Measurements from ENCODE around the gene NDUFA8.

NDUFA8 gene

DNA sequence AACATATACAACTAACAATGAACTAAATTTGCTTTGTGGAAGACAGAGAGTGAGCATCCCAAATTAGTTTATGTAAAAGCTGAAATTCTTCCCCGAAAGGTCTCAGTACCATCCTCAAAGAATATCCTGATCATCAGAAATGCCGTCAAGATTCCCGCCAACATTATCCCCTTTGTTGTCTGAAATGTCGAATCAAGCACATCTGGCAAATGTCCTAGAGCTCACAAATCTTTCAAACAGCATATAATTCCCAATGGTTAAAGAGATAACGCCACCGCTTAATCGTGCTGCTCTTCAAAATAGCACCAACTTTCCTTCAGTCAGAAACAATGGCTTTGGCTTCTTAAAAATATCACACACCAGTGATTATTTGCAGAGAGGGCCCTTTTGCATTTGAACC lies 23.9 kb upstream of the NDUFA8 start:
- H3K27ac Mint-ChIP-seq, result no peak overlapping the region
- H3K4me1 Mint-ChIP-seq, result peaks cover 39% of the 10 kb centered on the region
- H3K4me3 Mint-ChIP-seq, result no peak overlapping the region
- no peak for DNase-seq
- no peaks in the 10 kb centered on the region for H3K9me3 Mint-ChIP-seq
- no peaks in the 10 kb centered on the region for H3K36me3 Mint-ChIP-seq (ENCODE audit: low read depth)
- TF ChIP-seq, protein P1, sequence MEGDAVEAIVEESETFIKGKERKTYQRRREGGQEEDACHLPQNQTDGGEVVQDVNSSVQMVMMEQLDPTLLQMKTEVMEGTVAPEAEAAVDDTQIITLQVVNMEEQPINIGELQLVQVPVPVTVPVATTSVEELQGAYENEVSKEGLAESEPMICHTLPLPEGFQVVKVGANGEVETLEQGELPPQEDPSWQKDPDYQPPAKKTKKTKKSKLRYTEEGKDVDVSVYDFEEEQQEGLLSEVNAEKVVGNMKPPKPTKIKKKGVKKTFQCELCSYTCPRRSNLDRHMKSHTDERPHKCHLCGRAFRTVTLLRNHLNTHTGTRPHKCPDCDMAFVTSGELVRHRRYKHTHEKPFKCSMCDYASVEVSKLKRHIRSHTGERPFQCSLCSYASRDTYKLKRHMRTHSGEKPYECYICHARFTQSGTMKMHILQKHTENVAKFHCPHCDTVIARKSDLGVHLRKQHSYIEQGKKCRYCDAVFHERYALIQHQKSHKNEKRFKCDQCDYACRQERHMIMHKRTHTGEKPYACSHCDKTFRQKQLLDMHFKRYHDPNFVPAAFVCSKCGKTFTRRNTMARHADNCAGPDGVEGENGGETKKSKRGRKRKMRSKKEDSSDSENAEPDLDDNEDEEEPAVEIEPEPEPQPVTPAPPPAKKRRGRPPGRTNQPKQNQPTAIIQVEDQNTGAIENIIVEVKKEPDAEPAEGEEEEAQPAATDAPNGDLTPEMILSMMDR (IDR thresholded peaks at IDR 0.05), result no peak
- H3K27me3 Mint-ChIP-seq (ENCODE audit: low read depth, poor library complexity), result peaks cover 14% of the 10 kb centered on the region

DNA sequence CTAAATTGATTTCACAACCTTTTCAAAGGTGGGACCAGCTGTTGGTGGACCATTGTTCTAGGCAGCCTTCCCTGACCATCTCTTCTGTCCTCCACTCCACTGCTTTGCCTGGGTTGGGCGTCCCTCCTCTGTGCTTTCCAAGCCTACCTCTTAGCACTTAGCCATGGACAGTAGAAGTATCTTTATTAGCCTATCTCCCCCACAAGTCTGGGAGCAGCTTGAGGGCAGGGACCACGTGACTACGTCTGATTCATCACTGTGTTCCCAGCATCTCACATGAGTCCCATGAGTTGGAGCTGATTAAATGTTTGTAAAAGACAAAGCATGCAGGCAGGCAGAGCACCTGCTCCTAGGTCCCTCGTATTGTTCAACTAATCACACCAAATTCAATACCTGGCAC lies 21.1 kb upstream of the NDUFA8 start:
- Mint-ChIP-seq H3K36me3 (ENCODE audit: low read depth) (no peaks in the 10 kb centered on the region), H3K9me3 (no peaks in the 10 kb centered on the region), H3K4me1 (peaks cover 12% of the 10 kb centered on the region), H3K4me3 (no peak overlapping the region), H3K27me3 (ENCODE audit: low read depth, poor library complexity) (peaks cover 28% of the 10 kb centered on the region), H3K27ac (no peak overlapping the region)
- TF ChIP-seq, protein P1 (IDR thresholded peaks at IDR 0.05), result no peak
- DNase-seq, result no peak

DNA sequence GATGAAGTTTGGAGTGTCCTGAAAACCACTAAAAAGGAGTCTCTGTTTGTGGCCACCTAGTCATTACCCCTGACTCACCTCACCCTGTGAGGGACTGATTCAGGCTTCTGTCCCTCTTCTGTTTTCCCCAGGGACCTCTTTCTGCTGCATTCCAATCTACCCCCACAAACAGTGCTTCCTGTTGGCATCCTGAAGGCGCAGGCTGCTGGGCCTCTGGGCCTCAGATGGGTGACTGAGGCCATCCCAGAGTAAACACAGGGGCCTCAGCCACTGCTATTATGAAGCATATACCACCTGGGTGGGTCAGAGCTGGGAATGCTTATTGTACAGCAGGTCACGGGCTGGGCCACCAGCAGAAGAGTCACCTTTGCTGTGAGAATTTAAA lies 20.1 kb upstream of the NDUFA8 start:
- no peak overlapping the region for H3K27ac Mint-ChIP-seq
- peaks cover 28% of the 10 kb centered on the region for H3K27me3 Mint-ChIP-seq (ENCODE audit: low read depth, poor library complexity)
- no peak for DNase-seq
- H3K36me3 Mint-ChIP-seq (ENCODE audit: low read depth), result no peaks in the 10 kb centered on the region
- H3K9me3 Mint-ChIP-seq, result no peaks in the 10 kb centered on the region
- TF ChIP-seq, protein P1 (IDR thresholded peaks at IDR 0.05), result no peak
- peaks cover 11% of the 10 kb centered on the region for H3K4me1 Mint-ChIP-seq
- H3K4me3 Mint-ChIP-seq, result no peak overlapping the region

DNA sequence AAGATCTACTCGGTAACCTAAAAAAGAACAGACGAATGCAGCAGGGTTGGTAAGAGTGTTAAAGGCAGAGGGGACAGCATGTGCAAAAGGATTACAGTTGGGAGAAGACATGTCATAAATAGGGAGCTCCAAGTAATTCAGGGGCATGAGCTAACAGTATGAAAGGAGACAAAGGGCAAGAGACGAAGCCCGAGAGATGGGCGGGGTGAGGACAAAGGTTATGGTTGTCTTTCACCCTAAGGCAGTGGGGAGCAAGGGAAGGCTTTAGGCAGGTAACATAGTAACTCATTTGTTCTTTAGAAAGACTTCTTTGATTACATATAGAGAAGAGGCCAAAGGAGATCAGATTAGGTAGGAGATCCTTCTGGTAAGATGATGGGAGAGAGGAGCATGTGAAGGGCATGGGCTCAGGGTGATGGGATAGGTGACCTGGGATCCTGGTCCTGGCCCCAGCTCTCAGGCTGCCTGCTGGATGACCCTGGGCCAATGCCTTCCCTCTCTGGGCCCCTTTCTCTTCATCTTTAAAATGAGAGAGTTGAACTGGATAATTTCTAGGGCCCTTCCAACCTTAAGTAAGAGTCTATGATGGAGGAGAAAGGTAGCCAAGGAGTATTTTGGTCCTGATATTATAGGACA lies 19.6 kb upstream of the NDUFA8 start:
- TF ChIP-seq, protein P1 (IDR thresholded peaks at IDR 0.05), result no peak
- peaks cover 11% of the 10 kb centered on the region for H3K4me1 Mint-ChIP-seq
- H3K36me3 Mint-ChIP-seq (ENCODE audit: low read depth), result no peaks in the 10 kb centered on the region
- H3K27me3 Mint-ChIP-seq (ENCODE audit: low read depth, poor library complexity), result peaks cover 29% of the 10 kb centered on the region
- no peak for DNase-seq
- no peak overlapping the region for H3K4me3 Mint-ChIP-seq
- no peak overlapping the region for H3K27ac Mint-ChIP-seq
- no peaks in the 10 kb centered on the region for H3K9me3 Mint-ChIP-seq

DNA sequence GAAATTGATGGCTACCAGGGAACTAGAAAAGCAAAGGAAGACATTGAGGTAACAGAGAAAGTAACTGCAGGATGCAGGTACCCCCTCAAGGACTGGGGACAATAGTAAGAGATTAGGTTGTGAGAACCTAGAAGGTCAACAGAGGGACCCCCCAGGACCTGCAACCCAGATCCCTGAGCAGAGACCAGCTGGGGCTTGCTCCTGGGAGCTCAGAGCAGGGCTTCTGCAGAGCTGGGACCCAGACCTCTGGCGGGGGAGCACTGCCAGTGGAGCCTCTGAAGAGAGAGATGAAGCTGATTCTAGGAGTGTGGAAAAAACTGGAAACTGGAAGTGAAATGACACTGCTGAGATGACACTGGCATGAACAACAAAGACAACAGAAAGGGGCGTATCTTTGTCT lies 17.3 kb upstream of the NDUFA8 start:
- TF ChIP-seq, protein P1 (IDR thresholded peaks at IDR 0.05), result no peak
- no peak for DNase-seq
- peak overlapping the region; percentile 60 for H3K27ac Mint-ChIP-seq
- no peak overlapping the region for H3K4me3 Mint-ChIP-seq
- peaks cover 11% of the 10 kb centered on the region for H3K4me1 Mint-ChIP-seq
- H3K9me3 Mint-ChIP-seq, result no peaks in the 10 kb centered on the region
- H3K27me3 Mint-ChIP-seq (ENCODE audit: low read depth, poor library complexity), result peaks cover 48% of the 10 kb centered on the region
- H3K36me3 Mint-ChIP-seq (ENCODE audit: low read depth), result no peaks in the 10 kb centered on the region

DNA sequence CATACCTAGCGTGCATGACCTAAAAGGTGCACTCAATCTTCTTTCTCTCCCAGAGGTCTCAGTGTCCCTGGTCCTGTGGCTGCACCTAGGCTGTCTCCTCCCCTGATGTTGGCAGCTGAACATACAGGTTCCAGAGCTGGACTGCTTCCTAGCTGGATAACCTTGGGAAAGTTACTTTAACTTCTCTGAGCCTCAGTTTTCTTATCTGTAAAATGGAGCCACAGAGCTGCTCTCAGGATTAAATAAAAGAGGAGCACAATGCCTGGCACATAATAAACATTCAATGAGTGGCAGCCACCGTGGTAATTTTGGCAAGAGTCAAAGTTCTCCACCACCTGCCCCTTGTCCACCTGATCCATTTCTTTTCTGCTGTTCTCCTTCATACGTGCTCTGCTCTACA lies 14.1 kb upstream of the NDUFA8 start:
- H3K27me3 Mint-ChIP-seq (ENCODE audit: low read depth, poor library complexity), result peaks cover 69% of the 10 kb centered on the region
- peaks cover under 1% of the 10 kb centered on the region for H3K4me1 Mint-ChIP-seq
- no peaks in the 10 kb centered on the region for H3K9me3 Mint-ChIP-seq

More for the DNA sequence above, 14.1 kb upstream of the NDUFA8 start:
- TF ChIP-seq, protein P1 (IDR thresholded peaks at IDR 0.05), result no peak
- Mint-ChIP-seq H3K27ac (no peak overlapping the region), H3K36me3 (ENCODE audit: low read depth) (no peaks in the 10 kb centered on the region), H3K4me3 (no peak overlapping the region)
- no peak for DNase-seq

Measured in nephron progenitor cell (in vitro differentiated cells).